BLaER1 treated with 17β-estradiol and CSF1 and Interleukin-3, amounts not matched to agents 10 nM and 100 nM (cell line): ENCODE results near the gene PAK6.

ENCODE experiments used
- H3K27ac ChIP-seq, 11 experiments: shearing (Covaris generic); formaldehyde crosslinking; 2 replicates each; pipeline ENCODE4 v1.8.1; 2022
- H3K27me3 ChIP-seq, 11 experiments: shearing (Covaris generic); formaldehyde crosslinking; 2 replicates each; pipeline ENCODE4 v1.8.1; 2022
- H3K36me3 ChIP-seq, 11 experiments: shearing (Covaris generic); formaldehyde crosslinking; 2 replicates each; pipeline ENCODE4 v1.8.1; 2022
- H3K4me1 ChIP-seq, 10 experiments: shearing (Covaris generic); formaldehyde crosslinking; 2 replicates each; pipeline ENCODE4 v1.8.1; 2022
- H3K4me2 ChIP-seq, 11 experiments: shearing (Covaris generic); formaldehyde crosslinking; 2 replicates each; pipeline ENCODE4 v1.8.1; 2022
- H3K4me3 ChIP-seq, 10 experiments: shearing (Covaris generic); formaldehyde crosslinking; 2 replicates each; pipeline ENCODE4 v1.8.1; 2022
- H3K9ac ChIP-seq, 11 experiments: shearing (Covaris generic); formaldehyde crosslinking; 2 replicates each; pipeline ENCODE4 v1.8.1; 2022
- H3K9me3 ChIP-seq, 11 experiments: shearing (Covaris generic); formaldehyde crosslinking; replicated peaks in 1 of 11; 2 replicates each; pipeline ENCODE4 v1.8.1; 2022
- H4K20me1 ChIP-seq, 11 experiments: shearing (Covaris generic); formaldehyde crosslinking; 2 replicates each; pipeline ENCODE4 v1.8.1; 2022
- Cebpa-rat ChIP-seq, 11 experiments: shearing (Covaris generic); IDR thresholded peaks; 2 replicates each; pipeline ENCODE4 v1.8.1; 2022

The PAK6 gene

DNA sequence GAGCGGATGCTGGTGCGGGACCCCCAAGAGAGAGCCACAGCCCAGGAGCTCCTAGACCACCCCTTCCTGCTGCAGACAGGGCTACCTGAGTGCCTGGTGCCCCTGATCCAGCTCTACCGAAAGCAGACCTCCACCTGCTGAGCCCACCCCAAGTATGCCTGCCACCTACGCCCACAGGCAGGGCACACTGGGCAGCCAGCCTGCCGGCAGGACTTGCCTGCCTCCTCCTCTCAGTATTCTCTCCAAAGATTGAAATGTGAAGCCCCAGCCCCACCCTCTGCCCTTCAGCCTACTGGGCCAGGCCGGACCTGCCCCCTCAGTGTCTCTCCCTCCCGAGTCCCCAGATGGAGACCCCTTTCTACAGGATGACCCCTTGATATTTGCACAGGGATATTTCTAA, 37.1 kb downstream of the PAK6 start:
- Histone ChIP-seq H3K4me3 (no peak overlapping the region), H3K9ac (peak overlapping the region in 7 of 11 experiments; percentile 1 to 45 (median 25); a peak in 6 of 22 replicates), H3K4me1 (peaks cover 50 to 80% (median 65%) of the 10 kb centered on the region in 10 experiments), H3K9me3 (no peaks in the 10 kb centered on the region), H4K20me1 (peaks cover 0 to 14% (median 0%) of the 10 kb centered on the region in 11 experiments; a peak in 4 of 22 replicates), H3K27me3 (peaks cover 14 to 30% (median 25%) of the 10 kb centered on the region in 11 experiments), H3K27ac (peak overlapping the region in 5 of 11 experiments; percentile 17 to 63 (median 33); a peak in 5 of 22 replicates), H3K4me2 (peak overlapping the region; percentile 94 to 99 (median 96)), H3K36me3 (no peaks in the 10 kb centered on the region)
- TF ChIP-seq Cebpa-rat (IDR thresholded peaks at IDR 0.05): no peak

DNA sequence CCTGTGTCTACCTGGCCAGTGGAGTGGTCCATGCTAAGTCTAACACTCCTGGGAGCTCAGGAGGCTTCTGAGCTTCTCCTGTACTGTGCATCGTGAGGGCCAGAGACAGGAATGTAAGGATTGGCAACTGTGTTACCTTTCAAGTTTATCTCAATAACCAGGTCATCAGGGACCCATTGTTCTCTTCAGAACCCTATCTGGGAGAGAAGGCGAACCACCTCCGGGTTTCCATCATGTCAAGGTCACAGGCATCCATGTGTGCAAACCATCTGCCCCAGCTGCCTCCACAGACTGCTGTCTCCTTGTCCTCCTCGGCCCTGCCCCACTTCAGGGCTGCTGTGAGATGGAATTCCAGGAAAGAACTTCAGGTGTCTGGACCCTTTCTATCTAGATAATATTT, 38.1 kb downstream of the PAK6 start:
- Histone ChIP-seq H3K9me3 (no peaks in the 10 kb centered on the region), H3K4me2 (peak overlapping the region; percentile 94 to 99 (median 96)), H3K4me1 (peaks cover 57 to 80% (median 64%) of the 10 kb centered on the region in 10 experiments)

DNA sequence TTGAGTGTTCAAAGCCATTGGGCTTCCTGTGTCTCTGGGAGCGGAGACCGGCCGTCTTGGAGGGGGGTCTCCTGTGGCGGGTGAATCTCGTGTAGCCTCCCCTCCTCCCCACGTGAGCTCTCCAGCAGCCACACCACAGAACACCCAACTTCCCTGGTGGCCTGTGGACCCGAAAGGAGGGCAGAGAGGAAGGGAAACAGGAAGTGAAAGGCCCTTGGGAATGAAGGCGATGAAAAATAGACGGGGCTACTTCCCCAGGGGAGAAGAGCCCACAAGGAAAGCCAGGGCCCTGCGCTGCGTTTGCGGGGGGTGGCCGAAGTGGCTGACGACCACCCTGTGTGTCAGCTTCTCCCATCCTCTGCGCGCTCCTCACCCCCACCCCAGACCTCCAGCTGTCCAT, 38.6 kb downstream of the PAK6 start:
- Histone ChIP-seq H3K36me3 (no peaks in the 10 kb centered on the region), H3K27ac (peak overlapping the region in 9 of 11 experiments; percentile 17 to 48 (median 37); a peak in 14 of 22 replicates), H3K9me3 (no peaks in the 10 kb centered on the region), H3K4me3 (peak overlapping the region; percentile 13 to 59 (median 32); a peak in 18 of 20 replicates), H4K20me1 (peaks cover 0 to 25% (median 8%) of the 10 kb centered on the region in 11 experiments; a peak in 9 of 22 replicates), H3K4me2 (peak overlapping the region; percentile 94 to 99 (median 96)), H3K4me1 (peaks cover 59 to 82% (median 64%) of the 10 kb centered on the region in 10 experiments), H3K27me3 (peaks cover 29 to 45% (median 40%) of the 10 kb centered on the region in 11 experiments), H3K9ac (peak overlapping the region; percentile 5 to 59 (median 39); a peak in 18 of 22 replicates)
- TF ChIP-seq Cebpa-rat (IDR thresholded peaks at IDR 0.05): no peak

More for the DNA sequence above, 38.1 kb downstream of the PAK6 start:
- TF ChIP-seq Cebpa-rat (IDR thresholded peaks at IDR 0.05): no peak
- peak overlapping the region in 8 of 10 experiments; percentile 13 to 59 (median 37); a peak in 10 of 20 replicates for H3K4me3 ChIP-seq
- peaks cover 0 to 23% (median 6%) of the 10 kb centered on the region in 11 experiments; a peak in 9 of 22 replicates for H4K20me1 ChIP-seq
- no peaks in the 10 kb centered on the region for H3K36me3 ChIP-seq
- H3K9ac ChIP-seq: peak overlapping the region; percentile 5 to 59 (median 35); a peak in 16 of 22 replicates
- peak overlapping the region in 7 of 11 experiments; percentile 17 to 48 (median 37); a peak in 12 of 22 replicates for H3K27ac ChIP-seq
- H3K27me3 ChIP-seq: peaks cover 24 to 40% (median 34%) of the 10 kb centered on the region in 11 experiments

DNA sequence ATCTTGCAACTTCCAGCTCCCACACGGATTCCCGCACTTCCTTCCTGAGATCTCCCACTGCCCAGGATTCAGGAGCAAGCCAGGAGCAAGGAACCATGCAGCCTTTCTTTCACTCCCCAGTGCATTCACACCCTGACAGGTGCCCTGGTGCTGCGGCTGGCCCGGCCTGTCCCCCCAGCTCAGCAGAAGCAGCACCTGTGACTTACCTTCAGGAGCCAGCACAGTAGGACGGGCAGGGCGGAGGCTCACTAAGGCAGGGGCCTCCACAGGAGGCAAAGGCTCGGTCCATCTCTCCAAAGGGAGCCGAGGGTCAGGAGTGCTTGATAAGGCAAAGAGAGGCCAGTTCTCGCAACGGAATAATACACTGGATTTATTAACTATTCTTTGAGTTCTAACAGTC, 39.2 kb downstream of the PAK6 start:
- H3K27ac ChIP-seq: peak overlapping the region in 8 of 11 experiments; percentile 6 to 48 (median 38); a peak in 10 of 22 replicates
- H3K9ac ChIP-seq: peak overlapping the region in 9 of 11 experiments; percentile 5 to 59 (median 40); a peak in 12 of 22 replicates
- no peak for TF ChIP-seq Cebpa-rat (IDR thresholded peaks at IDR 0.05)
- no peaks in the 10 kb centered on the region for H3K36me3 ChIP-seq
- peaks cover 35 to 51% (median 45%) of the 10 kb centered on the region in 11 experiments for H3K27me3 ChIP-seq
- H3K4me1 ChIP-seq: peaks cover 63 to 87% (median 70%) of the 10 kb centered on the region in 10 experiments
- peaks cover 0 to 25% (median 8%) of the 10 kb centered on the region in 11 experiments; a peak in 9 of 22 replicates for H4K20me1 ChIP-seq
- H3K9me3 ChIP-seq: no peaks in the 10 kb centered on the region
- H3K4me2 ChIP-seq: peak overlapping the region; percentile 94 to 99 (median 96)
- H3K4me3 ChIP-seq: peak overlapping the region in 9 of 10 experiments; percentile 13 to 59 (median 32); a peak in 15 of 20 replicates

DNA sequence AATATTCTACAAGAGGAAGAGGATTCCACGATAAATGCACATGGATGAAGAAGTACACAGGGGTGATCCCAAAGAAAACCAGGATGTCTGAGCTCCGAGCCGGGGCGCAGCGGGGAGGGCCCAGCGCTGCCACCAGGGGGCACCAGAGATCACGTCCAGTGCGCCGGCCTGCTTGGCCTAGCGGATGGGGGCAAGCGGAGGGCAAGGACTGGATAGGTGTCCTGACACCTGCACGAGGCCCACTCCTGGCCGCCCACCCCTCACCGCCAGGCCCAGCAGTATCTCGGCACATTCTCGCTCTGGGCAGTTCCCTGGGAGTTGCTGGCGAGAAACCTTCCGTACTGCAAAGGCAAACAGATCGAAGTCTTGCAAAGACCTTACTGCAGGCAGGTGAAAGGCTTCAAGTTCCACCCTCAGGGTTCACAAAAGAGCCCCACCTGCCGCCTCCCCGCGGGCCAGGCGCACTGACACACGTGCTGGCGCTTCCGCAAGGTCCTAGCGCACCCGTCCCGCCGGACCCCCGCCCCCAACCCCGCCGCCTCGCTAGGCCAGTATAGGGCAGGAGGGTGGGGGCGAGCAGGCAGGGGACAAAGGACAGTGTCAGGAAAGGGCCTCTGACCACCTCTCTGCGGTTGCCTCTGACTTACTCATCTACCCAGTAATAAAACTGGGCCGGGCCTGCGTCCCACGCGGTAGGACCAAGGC, 40.7 kb downstream of the PAK6 start:
- Histone ChIP-seq H3K4me3 (no peak overlapping the region), H3K4me2 (peak overlapping the region; percentile 94 to 99 (median 96)), H3K9me3 (no peaks in the 10 kb centered on the region), H3K27me3 (peaks cover 45 to 65% (median 60%) of the 10 kb centered on the region in 11 experiments), H4K20me1 (peaks cover 0 to 31% (median 8%) of the 10 kb centered on the region in 11 experiments; a peak in 10 of 22 replicates), H3K9ac (0 out of 22 replicates have a peak overlapping the region, but pooled peaks of 1 of the 11 experiments have one; percentile 6), H3K4me1 (peaks cover 72 to 90% (median 79%) of the 10 kb centered on the region in 10 experiments), H3K36me3 (0 out of 22 replicates have a peak, but pooled peaks cover 0 to 5% (median 0%) of the 10 kb centered on the region in 11 experiments), H3K27ac (no peak overlapping the region)
- TF ChIP-seq Cebpa-rat (IDR thresholded peaks at IDR 0.05): no peak

DNA sequence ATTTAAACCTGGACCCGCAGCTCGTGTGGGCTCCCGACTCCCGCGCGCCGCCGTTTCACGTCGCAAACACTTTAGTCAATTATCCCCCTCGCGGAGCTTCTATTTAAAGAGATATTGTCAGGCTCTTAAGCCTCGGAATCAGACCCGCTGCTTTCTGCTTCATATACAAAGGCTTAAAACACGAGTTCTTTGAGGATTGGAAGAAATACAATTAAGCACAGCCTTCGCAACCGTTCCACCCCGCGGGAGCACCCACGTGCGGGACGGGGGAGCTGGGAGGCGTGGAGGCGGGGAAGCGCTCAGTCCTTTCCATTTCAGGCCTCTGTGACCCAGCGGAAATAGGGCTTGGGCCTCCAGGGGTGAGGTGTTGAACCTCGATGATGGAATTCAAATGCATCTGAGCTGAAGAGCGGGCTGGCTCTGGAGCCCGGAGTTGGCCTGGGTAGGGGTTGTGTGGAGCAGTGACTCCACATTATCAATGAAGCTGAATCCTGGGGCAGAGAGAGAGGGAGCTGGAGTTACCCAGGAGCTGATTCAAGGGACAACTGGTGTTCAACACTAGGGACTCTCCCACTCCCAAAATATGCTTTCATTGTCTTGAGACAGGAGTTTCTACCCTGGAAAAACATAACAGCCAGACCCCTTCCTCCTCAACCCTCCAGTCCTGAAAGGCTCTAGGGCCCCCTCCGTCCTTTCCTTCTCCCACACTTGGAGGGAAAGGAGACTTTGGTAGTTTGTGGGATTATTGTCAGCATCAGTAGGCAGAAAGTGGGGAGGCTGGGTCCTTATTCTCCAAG, 41.6 kb downstream of the PAK6 start:
- no peak overlapping the region for H3K9ac ChIP-seq
- no peak for TF ChIP-seq Cebpa-rat (IDR thresholded peaks at IDR 0.05)
- peaks cover 45 to 74% (median 65%) of the 10 kb centered on the region in 11 experiments for H3K27me3 ChIP-seq
- peak overlapping the region in 2 of 11 experiments; percentile 15 to 95; a peak in 2 of 22 replicates for H3K4me2 ChIP-seq
- H3K9me3 ChIP-seq: no peaks in the 10 kb centered on the region
- H3K4me1 ChIP-seq: peaks cover 65 to 90% (median 80%) of the 10 kb centered on the region in 10 experiments
- H4K20me1 ChIP-seq: peaks cover 0 to 40% (median 13%) of the 10 kb centered on the region in 11 experiments; a peak in 15 of 22 replicates
- no peak overlapping the region for H3K4me3 ChIP-seq
- H3K36me3 ChIP-seq: peaks cover 0 to 5% (median 0%) of the 10 kb centered on the region in 11 experiments; a peak in 1 of 22 replicates
- no peak overlapping the region for H3K27ac ChIP-seq

DNA sequence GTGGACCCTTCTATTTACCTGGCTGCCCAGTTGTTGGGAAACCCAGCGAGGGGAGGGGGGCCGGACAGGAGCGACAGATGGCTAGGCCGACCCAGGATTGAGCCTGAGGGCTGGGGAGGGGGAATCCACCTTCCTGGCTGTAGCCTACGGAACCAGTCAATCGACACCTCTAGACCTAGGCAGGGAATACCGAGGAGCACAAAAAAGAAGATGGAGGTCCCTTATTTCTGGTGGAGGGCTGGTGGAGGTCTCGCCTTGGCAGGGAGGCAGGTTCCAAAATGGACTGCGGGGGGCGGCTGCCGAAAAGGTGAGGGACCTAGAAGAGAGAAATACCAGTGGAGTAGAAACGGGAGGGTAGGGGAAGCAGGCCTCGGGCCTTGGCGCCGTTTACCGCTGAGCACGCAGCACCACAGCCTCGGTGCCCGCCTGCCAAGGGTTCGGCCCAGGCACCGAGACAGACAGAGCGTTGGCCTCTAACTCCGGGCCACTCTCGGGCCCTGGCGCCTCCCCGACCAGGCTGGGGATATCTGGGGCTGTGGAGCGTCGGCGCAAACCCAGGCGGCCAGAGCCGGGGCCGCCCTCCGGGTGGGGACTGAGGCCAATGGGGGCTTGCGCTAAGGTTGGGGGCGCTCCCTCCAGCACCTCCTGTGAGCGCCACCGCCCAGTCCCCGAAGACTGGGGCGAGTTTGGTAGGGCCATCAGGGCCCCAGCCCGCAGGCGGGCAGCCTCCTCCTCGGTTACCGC, 42.4 kb downstream of the PAK6 start:
- Histone ChIP-seq H3K4me1 (peaks cover 57 to 90% (median 80%) of the 10 kb centered on the region in 10 experiments), H3K36me3 (peaks cover 0 to 6% (median 0%) of the 10 kb centered on the region in 11 experiments; a peak in 3 of 22 replicates), H3K4me2 (peak overlapping the region; percentile 79 to 100 (median 99)), H3K9me3 (no peaks in the 10 kb centered on the region), H4K20me1 (peaks cover 0 to 47% (median 15%) of the 10 kb centered on the region in 11 experiments; a peak in 15 of 22 replicates), H3K4me3 (peak overlapping the region; percentile 56 to 73 (median 62); a peak in 18 of 20 replicates), H3K27me3 (peaks cover 45 to 80% (median 65%) of the 10 kb centered on the region in 11 experiments), H3K27ac (no peak overlapping the region), H3K9ac (peak overlapping the region in 2 of 11 experiments; percentile 38 to 64; a peak in 2 of 22 replicates)
- no peak for TF ChIP-seq Cebpa-rat (IDR thresholded peaks at IDR 0.05)
